Tibial artery (tissue), 4 donors: Measurements from ENCODE around the gene MX2.
"Not testable (repeated sequence)": the region's sequence is repeated elsewhere in the genome, so short reads cannot be mapped to it uniquely, and the experiment has no call there.

Source experiments
- DNase-seq, 2 donors: peaks; one replicate each; pipeline ENCODE4 v3.0.0-alpha.2; 2019
- H3K27ac ChIP-seq, 2 donors: fragments of 200-600 bp; sonication (generic) in 1 of 2; 1 replicate in 1 of 2; 2 replicates in 1 of 2; pipeline ENCODE4 v1.5.1; 2018 to 2019; ENCODE audit warnings: mild to moderate bottlenecking in 1 of 2
- H3K27me3 ChIP-seq, 2 donors: fragments of 200-600 bp; sonication (generic) in 1 of 2; one replicate each; pipeline versions ENCODE4 v1.5.1 to v1.6.0; 2016 to 2019
- H3K36me3 ChIP-seq, 3 donors: fragments of 200-600 bp; sonication (generic) in 2 of 3; one replicate each; pipeline ENCODE4 v1.5.1; 2016 to 2019; ENCODE audit warnings: mild to moderate bottlenecking in 2 of 3
- H3K4me1 ChIP-seq, 4 donors: fragments of 200-600 bp; sonication (generic) in 2 of 4; 1 replicate in 3 of 4; 2 replicates in 1 of 4; pipeline ENCODE4 v1.5.1; 2016 to 2019
- H3K4me3 ChIP-seq, 2 donors: fragments of 200-600 bp; sonication (generic) in 1 of 2; 1 replicate in 1 of 2; 2 replicates in 1 of 2; pipeline ENCODE4 v1.5.1; 2018 to 2019; ENCODE audit warnings: mild to moderate bottlenecking in 2 of 2
- H3K9me3 ChIP-seq, 3 donors: fragments of 200-600 bp; sonication (generic) in 1 of 3; one replicate each; pipeline ENCODE4 v1.5.1; 2016 to 2019
- CTCF ChIP-seq, 2 experiments: fragments of 200-600 bp in 1 of 2; fragments of 450-650 bp in 1 of 2; IDR thresholded peaks; one replicate each; pipeline ENCODE4 v1.5.1; 2017 to 2019; ENCODE audit warnings: antibody characterized with exemption in 2 of 2, mild to moderate bottlenecking in 1 of 2, moderate library complexity in 1 of 2
- intact Hi-C: fragments of 100-400 bp; cut with DNase I; formaldehyde crosslinking; loops from one replicate; pipeline ENCODE4 v1.15.0; 2023; ENCODE audit warnings: low total_unique reads

The MX2 gene

DNA sequence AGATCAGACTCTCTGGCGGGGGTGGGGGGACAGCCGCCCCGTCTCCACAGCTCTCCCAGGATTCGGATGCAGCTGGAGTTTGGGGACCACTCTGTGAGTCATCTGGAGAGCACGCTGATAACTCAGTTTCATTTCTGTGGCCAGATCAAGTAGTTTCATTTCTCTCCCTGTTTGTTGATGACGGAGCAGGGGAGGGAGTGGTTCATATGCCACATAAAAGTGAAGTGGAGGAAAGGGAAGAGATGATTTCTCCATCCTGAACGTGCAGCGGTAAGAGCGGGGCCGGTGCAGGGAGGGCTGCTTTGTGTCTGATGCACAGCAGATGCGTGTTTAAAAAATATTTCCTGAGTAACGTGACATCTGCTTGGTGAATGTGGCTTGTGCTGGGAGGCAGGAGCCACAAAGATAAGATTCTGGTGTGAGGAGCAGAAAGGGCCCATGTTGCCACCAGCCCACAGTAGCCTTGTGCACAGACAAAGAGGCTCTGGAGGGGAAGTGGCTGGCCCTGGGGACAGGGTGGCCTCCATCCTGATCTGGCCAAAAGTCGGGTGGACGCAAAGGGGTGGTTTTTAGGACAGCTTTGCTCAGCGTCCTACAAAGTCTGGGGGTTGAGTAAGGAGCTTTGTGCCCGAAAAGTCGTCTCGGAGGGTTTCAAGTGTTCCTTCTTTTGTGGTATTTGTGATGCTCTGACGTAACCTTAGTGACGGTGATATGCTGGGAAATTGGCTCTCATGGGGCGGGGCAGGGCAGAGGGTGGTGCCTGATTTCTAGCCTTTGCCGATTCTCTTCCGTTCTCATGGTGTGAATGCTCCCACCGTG lies at the start of gene MX2:
Gene MX2, plus strand, starts transcription at position 242 of the 819 bp plus-strand sequence. CDS start 14,880 bp downstream, outside the sequence.
- Histone ChIP-seq H3K4me1 (peaks cover 0 to 11% (median 0%) of the 10 kb centered on the region in 4 donors), H3K27me3 (no peaks in the 10 kb centered on the region), H3K9me3 (no peaks in the 10 kb centered on the region), H3K4me3 (peak within 1 kb of the TSS; percentile 35 to 38), H3K36me3 (no peaks in the 10 kb centered on the region), H3K27ac (peak within 1 kb of the TSS; percentile 40 to 51)
- intact Hi-C loops, result no loop called here
- DNase-seq, result peak; percentile 71 to 78
- TF ChIP-seq CTCF (IDR thresholded peaks at IDR 0.05), result no peak

DNA sequence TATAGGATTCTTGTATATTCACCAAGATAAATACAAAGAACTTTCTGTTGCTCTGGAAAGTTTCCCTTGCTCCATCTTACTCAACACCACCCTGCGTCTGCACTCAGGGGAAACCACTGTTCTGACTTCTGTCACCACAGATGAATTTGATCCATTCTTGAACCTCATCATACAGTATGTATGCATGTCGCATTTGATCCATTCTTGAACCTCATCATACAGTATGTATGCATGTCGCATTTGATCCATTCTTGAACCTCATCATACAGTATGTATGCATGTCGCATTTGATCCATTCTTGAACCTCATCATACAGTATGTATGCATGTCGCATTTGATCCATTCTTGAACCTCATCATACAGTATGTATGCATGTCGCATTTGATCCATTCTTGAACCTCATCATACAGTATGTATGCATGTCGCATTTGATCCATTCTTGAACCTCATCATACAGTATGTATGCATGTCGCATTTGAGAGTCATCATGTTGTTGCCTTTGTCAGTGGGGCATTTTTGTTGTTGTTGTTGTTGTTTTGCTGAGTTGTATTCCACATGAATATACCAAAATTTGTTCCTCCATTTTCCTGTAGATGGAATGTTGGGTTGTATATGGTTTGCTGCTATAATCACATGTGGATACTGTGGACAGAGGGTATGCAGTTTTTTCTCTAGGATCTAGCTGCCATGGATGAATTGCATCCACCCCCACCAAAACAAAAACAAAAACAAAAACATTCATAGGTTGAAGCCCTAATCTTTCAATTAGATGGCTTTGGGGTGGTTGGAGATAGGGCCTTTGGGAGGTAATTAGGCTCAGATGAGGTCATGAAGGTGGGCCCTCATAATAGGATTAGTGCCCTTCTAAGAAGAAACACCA lies 48.3 kb upstream of the MX2 start:
- H3K27ac ChIP-seq, H3K4me3 ChIP-seq, H3K36me3 ChIP-seq, DNase-seq, intact Hi-C loops, H3K9me3 ChIP-seq: not testable (repeated sequence)
- Histone ChIP-seq H3K4me1 (peaks cover 0 to 15% (median 11%) of the 10 kb centered on the region in 4 donors), H3K27me3 (peaks cover 0 to 32% of the 10 kb centered on the region in 2 donors)

DNA sequence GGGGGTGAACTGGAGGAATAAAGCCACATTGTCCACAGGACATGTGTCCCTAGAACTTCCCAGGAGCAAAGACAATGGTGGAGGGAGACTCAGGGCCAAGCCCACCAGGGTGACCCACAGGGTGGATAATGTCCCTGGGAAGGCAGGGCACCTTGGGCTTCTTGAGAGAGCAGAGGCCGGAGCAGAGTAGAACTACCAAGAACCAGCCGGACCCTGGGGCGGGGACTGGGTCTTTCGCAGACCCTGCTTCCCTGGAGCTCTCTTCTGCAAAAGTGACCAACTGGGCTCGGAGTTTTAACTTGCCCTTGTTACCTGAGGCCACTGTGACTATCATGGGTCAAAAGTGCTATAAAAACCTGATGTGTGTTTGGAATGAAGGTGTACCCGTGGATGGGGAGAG lies 46.1 kb upstream of the MX2 start:
- Histone ChIP-seq H3K4me1 (peaks cover 0 to 15% (median 11%) of the 10 kb centered on the region in 4 donors), H3K4me3 (no peak overlapping the region), H3K27ac (no peak overlapping the region), H3K9me3 (no peaks in the 10 kb centered on the region), H3K27me3 (peaks cover 0 to 26% of the 10 kb centered on the region in 2 donors), H3K36me3 (no peaks in the 10 kb centered on the region)
- TF ChIP-seq CTCF (IDR thresholded peaks at IDR 0.05), result no peak
- DNase-seq, result no peak
- intact Hi-C loops, result no loop called here

GRCh38 chr21:41316200-41317062 lies 45.4 kb upstream of the MX2 start, which contains the start of gene FAM3B:
Gene FAM3B, plus strand, starts transcription at chr21:41316801. Its CDS starts 79 bp downstream, at chr21:41316880.
- H3K36me3 ChIP-seq, result no peaks in the 10 kb centered on the region
- no peak for DNase-seq
- intact Hi-C loops, result no loop called here
- peaks cover 0 to 15% (median 11%) of the 10 kb centered on the region in 4 donors for H3K4me1 ChIP-seq
- peak within 1 kb of the TSS; percentile 30 to 41 for H3K4me3 ChIP-seq
- H3K9me3 ChIP-seq, result no peaks in the 10 kb centered on the region
- H3K27ac ChIP-seq, result no peak within 1 kb of the TSS
- TF ChIP-seq CTCF (IDR thresholded peaks at IDR 0.05), result no peak
- peaks cover 0 to 29% of the 10 kb centered on the region in 2 donors for H3K27me3 ChIP-seq

DNA sequence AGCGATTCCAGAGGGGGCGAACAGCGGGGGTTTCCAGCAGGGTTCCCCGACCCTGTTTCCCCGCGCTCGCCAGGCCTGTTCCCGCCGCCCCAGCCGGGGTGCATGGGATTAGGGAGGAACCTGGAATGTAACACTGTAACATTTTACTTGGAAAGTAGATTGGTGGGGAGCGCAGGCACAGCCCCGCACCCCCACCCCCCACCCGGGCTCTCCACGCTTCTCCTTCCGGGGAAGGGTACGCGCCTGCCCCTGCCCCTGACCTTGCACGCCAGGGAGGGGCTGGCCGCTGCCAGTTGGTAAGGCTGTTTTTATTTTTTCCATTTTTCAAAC lies 44.8 kb upstream of the MX2 start:
- H3K27me3 ChIP-seq, result peaks cover 0 to 29% of the 10 kb centered on the region in 2 donors
- H3K36me3 ChIP-seq, result no peaks in the 10 kb centered on the region
- H3K4me3 ChIP-seq, result peak overlapping the region; percentile 30 to 41
- H3K9me3 ChIP-seq, result no peaks in the 10 kb centered on the region
- intact Hi-C loops, result no loop called here
- TF ChIP-seq CTCF (IDR thresholded peaks at IDR 0.05), result no peak
- DNase-seq, result no peak
- peaks cover 0 to 15% (median 11%) of the 10 kb centered on the region in 4 donors for H3K4me1 ChIP-seq
- no peak overlapping the region for H3K27ac ChIP-seq
